ENCODE data around the gene EXOC6B. TPM values are rescaled to one million over a fixed set of nuclear protein-coding genes. Genes with fewer than 3 reads are reported as not detected.

The EXOC6B gene
- total and polyA plus RNA-seq, 10 of the 15 experiments (the other 5 are each of a cell fraction or from before 2014, with no cell fraction given), result 0.23 to 2.2 (median 1.2) TPM

DNA sequence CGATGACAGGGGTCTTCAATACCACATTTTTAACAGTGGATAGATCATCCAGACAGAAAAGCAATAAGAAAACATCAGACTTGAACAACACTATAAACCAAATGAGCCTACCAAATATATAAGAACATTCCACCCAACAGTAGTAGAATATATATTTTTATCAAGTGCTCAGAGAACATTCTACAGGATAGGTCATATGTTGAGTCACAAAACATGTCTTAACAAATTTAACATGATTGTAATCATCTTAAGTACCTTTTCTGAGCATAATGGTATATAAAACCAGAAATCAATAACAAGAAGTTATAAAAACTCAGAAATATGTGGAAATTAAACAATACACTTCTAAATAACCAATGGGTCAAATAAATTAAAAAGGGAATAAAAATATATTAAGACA lies 484.2 kb downstream of the EXOC6B start:
- RAD21 ChIA-PET (ENCODE audit: unreplicated experiment), result no interaction called here
- Histone ChIP-seq H3K36me3 (ENCODE audit: control insufficient read depth in 2 of 2, insufficient read depth in 2 of 2, low read length in 1 of 2) (no peaks in the 10 kb centered on the region), H3K27me3 (replicated peaks in 1 of 2; ENCODE audit: control insufficient read depth in 2 of 2, insufficient read depth in 2 of 2, low read length in 1 of 2) (no peaks in the 10 kb centered on the region), H3K79me2 (ENCODE audit: control insufficient read depth, insufficient read depth, low read length) (no peaks in the 10 kb centered on the region), H3K9ac (ENCODE audit: control insufficient read depth, insufficient read depth, low read length) (no peak overlapping the region), H3K4me1 (ENCODE audit: control insufficient read depth, insufficient read depth, low read length) (no peaks in the 10 kb centered on the region), H3K4me3 (no peak overlapping the region), H2AFZ (ENCODE audit: control insufficient read depth, low read depth, low read length) (no peak overlapping the region), H4K20me1 (ENCODE audit: control insufficient read depth, insufficient read depth) (no peaks in the 10 kb centered on the region), H3K27ac (ENCODE audit: control insufficient read depth, insufficient read depth) (no peak overlapping the region), H3K4me2 (ENCODE audit: control insufficient read depth, insufficient read depth) (no peak overlapping the region), H3K9me3 (replicated peaks; ENCODE audit: control insufficient read depth, insufficient read depth, low read length) (no peaks in the 10 kb centered on the region)
- DNase-seq (ENCODE audit: low read depth, low spot score) (no peak), ATAC-seq (no peak), FAIRE-seq (no peak)
- POLR2A ChIA-PET, result no interaction called here
- 86% methylated on average over 1 of the region's 1 CpG for WGBS (ENCODE audit: insufficient coverage, insufficient replicate concordance, low lambda C conversion rate, missing lambda C conversion rate)
- SMC1A ChIA-PET (ENCODE audit: uncharacterized antibody, unreplicated experiment), result no interaction called here
- TF ChIP-seq PML (IDR thresholded peaks at IDR 0.05; ENCODE audit: low read length), result no peak
- no peak for TF ChIP-seq ZSCAN29 (IDR thresholded peaks at IDR 0.05)
- TF ChIP-seq NFYB (IDR thresholded peaks at IDR 0.05; ENCODE audit: insufficient read depth, low read depth, low read length), result no peak
- TF ChIP-seq RAD51 (IDR thresholded peaks at IDR 0.05), result no peak
- TF ChIP-seq CHD2 (IDR thresholded peaks at IDR 0.05; ENCODE audit: borderline replicate concordance, low read depth, low read length), result no peak
- TF ChIP-seq BHLHE40 (IDR thresholded peaks at IDR 0.05; ENCODE audit: borderline replicate concordance in 1 of 2, low read depth in 2 of 2, low read length in 1 of 2), result no peak
- TF ChIP-seq ZNF24 (IDR thresholded peaks at IDR 0.05), result no peak
- TF ChIP-seq SMAD5 (IDR thresholded peaks at IDR 0.05; ENCODE audit: low read depth), result no peak
- TF ChIP-seq RCOR1 (conservative IDR thresholded peaks at IDR 0.05; ENCODE audit: low read depth, low read length), result no peak
- TF ChIP-seq GATAD2B (conservative IDR thresholded peaks at IDR 0.05; ENCODE audit: low read depth), result no peak
- TF ChIP-seq IRF4 (IDR thresholded peaks at IDR 0.05; ENCODE audit: low read depth, low read length), result no peak
- TF ChIP-seq, protein P1, sequence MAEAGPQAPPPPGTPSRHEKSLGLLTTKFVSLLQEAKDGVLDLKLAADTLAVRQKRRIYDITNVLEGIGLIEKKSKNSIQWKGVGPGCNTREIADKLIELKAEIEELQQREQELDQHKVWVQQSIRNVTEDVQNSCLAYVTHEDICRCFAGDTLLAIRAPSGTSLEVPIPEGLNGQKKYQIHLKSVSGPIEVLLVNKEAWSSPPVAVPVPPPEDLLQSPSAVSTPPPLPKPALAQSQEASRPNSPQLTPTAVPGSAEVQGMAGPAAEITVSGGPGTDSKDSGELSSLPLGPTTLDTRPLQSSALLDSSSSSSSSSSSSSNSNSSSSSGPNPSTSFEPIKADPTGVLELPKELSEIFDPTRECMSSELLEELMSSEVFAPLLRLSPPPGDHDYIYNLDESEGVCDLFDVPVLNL (IDR thresholded peaks at IDR 0.05; ENCODE audit: low read depth, low read length), result no peak
- no peak for TF ChIP-seq CREB1 (IDR thresholded peaks at IDR 0.05; ENCODE audit: low read depth)
- TF ChIP-seq NBN (IDR thresholded peaks at IDR 0.05), result no peak
- no peak for TF ChIP-seq CREM (IDR thresholded peaks at IDR 0.05; ENCODE audit: low read depth)
- no peak for TF ChIP-seq CHD1 (IDR thresholded peaks at IDR 0.05; ENCODE audit: low read depth, low read length)
- TF ChIP-seq, protein P2, sequence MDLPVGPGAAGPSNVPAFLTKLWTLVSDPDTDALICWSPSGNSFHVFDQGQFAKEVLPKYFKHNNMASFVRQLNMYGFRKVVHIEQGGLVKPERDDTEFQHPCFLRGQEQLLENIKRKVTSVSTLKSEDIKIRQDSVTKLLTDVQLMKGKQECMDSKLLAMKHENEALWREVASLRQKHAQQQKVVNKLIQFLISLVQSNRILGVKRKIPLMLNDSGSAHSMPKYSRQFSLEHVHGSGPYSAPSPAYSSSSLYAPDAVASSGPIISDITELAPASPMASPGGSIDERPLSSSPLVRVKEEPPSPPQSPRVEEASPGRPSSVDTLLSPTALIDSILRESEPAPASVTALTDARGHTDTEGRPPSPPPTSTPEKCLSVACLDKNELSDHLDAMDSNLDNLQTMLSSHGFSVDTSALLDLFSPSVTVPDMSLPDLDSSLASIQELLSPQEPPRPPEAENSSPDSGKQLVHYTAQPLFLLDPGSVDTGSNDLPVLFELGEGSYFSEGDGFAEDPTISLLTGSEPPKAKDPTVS (IDR thresholded peaks at IDR 0.05; ENCODE audit: low read depth, low read length), result no peak
- TF ChIP-seq, protein P3, sequence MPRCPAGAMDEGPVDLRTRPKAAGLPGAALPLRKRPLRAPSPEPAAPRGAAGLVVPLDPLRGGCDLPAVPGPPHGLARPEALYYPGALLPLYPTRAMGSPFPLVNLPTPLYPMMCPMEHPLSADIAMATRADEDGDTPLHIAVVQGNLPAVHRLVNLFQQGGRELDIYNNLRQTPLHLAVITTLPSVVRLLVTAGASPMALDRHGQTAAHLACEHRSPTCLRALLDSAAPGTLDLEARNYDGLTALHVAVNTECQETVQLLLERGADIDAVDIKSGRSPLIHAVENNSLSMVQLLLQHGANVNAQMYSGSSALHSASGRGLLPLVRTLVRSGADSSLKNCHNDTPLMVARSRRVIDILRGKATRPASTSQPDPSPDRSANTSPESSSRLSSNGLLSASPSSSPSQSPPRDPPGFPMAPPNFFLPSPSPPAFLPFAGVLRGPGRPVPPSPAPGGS (IDR thresholded peaks at IDR 0.05; ENCODE audit: borderline replicate concordance, insufficient read depth, low read depth, low read length, poor library complexity, severe bottlenecking), result no peak
- TF ChIP-seq, protein P4, sequence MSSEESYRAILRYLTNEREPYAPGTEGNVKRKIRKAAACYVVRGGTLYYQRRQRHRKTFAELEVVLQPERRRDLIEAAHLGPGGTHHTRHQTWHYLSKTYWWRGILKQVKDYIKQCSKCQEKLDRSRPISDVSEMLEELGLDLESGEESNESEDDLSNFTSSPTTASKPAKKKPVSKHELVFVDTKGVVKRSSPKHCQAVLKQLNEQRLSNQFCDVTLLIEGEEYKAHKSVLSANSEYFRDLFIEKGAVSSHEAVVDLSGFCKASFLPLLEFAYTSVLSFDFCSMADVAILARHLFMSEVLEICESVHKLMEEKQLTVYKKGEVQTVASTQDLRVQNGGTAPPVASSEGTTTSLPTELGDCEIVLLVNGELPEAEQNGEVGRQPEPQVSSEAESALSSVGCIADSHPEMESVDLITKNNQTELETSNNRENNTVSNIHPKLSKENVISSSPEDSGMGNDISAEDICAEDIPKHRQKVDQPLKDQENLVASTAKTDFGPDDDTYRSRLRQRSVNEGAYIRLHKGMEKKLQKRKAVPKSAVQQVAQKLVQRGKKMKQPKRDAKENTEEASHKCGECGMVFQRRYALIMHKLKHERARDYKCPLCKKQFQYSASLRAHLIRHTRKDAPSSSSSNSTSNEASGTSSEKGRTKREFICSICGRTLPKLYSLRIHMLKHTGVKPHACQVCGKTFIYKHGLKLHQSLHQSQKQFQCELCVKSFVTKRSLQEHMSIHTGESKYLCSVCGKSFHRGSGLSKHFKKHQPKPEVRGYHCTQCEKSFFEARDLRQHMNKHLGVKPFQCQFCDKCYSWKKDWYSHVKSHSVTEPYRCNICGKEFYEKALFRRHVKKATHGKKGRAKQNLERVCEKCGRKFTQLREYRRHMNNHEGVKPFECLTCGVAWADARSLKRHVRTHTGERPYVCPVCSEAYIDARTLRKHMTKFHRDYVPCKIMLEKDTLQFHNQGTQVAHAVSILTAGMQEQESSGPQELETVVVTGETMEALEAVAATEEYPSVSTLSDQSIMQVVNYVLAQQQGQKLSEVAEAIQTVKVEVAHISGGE (CRISPR knock-in tag; IDR thresholded peaks at IDR 0.05), result no peak
- TF ChIP-seq POLR2AphosphoS5 (IDR thresholded peaks at IDR 0.05; ENCODE audit: low read length), result no peak
- no TSS peak for BruUV-seq (replicated peaks)
- CTCF ChIA-PET, result no interaction called here
- in situ Hi-C loops (cut with MboI), result no loop called here
- intact Hi-C loops (cut with micrococcal nuclease; ENCODE audit: unreplicated experiment), result no loop called here

Data from GM12878 (cell line).